Body of pancreas (tissue), 4 donors: ENCODE measurements around the gene CCN2.

Experiments used
- POLR2A ChIP-seq, 3 donors: fragments of 450-650 bp; IDR thresholded peaks; one replicate each; pipeline ENCODE4 v1.6.1; 2016; ENCODE audit warnings: antibody characterized with exemption in 3 of 3, mild to moderate bottlenecking in 2 of 3
- TF ChIP-seq, protein P1 (sequence below), 7 experiments: fragments of 450-650 bp in 4 of 7; fragments of 200-600 bp in 3 of 7; sonication (generic) in 3 of 7; IDR thresholded peaks; one replicate each; pipeline ENCODE4 v1.5.1; 2016 to 2019; ENCODE audit warnings: antibody characterized with exemption in 7 of 7

DNA sequence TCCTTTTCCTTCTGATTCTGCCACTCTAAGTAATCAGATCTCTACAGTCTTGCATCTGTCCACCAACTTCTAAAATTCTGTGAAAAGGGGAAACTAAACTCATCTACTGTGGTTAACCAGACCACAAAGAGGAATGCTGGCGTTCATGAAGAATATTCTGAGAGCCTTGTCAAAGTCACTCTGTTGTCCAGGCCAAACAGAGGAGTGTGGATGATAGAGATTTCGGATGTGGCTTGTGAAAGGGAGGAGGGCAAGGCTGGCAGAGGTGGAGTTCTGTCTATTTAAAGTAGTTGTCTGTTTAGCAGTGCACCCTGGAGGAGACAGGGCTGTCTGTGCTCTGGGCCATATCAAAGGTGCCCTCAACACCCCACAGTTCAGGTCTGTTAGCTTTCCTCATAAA lies 33.9 kb downstream of the CCN2 start:
- TF ChIP-seq POLR2A (IDR thresholded peaks at IDR 0.05), result no peak
- TF ChIP-seq, protein P1, sequence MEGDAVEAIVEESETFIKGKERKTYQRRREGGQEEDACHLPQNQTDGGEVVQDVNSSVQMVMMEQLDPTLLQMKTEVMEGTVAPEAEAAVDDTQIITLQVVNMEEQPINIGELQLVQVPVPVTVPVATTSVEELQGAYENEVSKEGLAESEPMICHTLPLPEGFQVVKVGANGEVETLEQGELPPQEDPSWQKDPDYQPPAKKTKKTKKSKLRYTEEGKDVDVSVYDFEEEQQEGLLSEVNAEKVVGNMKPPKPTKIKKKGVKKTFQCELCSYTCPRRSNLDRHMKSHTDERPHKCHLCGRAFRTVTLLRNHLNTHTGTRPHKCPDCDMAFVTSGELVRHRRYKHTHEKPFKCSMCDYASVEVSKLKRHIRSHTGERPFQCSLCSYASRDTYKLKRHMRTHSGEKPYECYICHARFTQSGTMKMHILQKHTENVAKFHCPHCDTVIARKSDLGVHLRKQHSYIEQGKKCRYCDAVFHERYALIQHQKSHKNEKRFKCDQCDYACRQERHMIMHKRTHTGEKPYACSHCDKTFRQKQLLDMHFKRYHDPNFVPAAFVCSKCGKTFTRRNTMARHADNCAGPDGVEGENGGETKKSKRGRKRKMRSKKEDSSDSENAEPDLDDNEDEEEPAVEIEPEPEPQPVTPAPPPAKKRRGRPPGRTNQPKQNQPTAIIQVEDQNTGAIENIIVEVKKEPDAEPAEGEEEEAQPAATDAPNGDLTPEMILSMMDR (IDR thresholded peaks at IDR 0.05), result no peak
